Stomach (tissue), 9 donors: ENCODE results near the gene GALNT2. TPM values are rescaled to one million over a fixed set of nuclear protein-coding genes. Genes with fewer than 3 reads are reported as not detected.

Experiments used
- DNase-seq, 2 donors: peaks; one replicate each; pipeline versions ENCODE4 v3.0.0 to v3.0.0-alpha.2; 2013 to 2019
- H3K27ac ChIP-seq, 5 donors: fragments of 200-600 bp in 4 of 5; sonication (generic) in 4 of 5; one replicate each; pipeline ENCODE4 v1.5.1; 2013 to 2019; ENCODE audit warnings: mild to moderate bottlenecking in 1 of 5, moderate library complexity in 1 of 5
- H3K27me3 ChIP-seq, 3 donors: fragments of 200-600 bp; sonication (generic); one replicate each; pipeline ENCODE4 v1.5.1; 2017 to 2019; ENCODE audit warnings: mixed run types in 1 of 3
- H3K36me3 ChIP-seq, 4 donors: fragments of 200-600 bp; sonication (generic); 1 replicate in 3 of 4; 2 replicates in 1 of 4; pipeline ENCODE4 v1.5.1; 2016 to 2019
- H3K4me1 ChIP-seq, 4 donors: fragments of 200-600 bp; sonication (generic); one replicate each; pipeline ENCODE4 v1.5.1; 2016 to 2019
- H3K4me3 ChIP-seq, 4 donors: fragments of 200-600 bp; sonication (generic) in 3 of 4; one replicate each; pipeline ENCODE4 v1.5.1; 2016 to 2019; ENCODE audit warnings: mild to moderate bottlenecking in 1 of 4
- H3K9me3 ChIP-seq, 4 donors: fragments of 200-600 bp; sonication (generic); one replicate each; pipeline ENCODE4 v1.5.1; 2016 to 2019
- CTCF ChIP-seq, 7 experiments: fragments of 450-650 bp in 4 of 7; fragments of 200-600 bp in 3 of 7; sonication (generic) in 3 of 7; IDR thresholded peaks; one replicate each; pipeline ENCODE4 v1.5.1; 2016 to 2019; ENCODE audit warnings: antibody characterized with exemption in 7 of 7, control low read depth in 2 of 7, mild to moderate bottlenecking in 1 of 7
- EP300 ChIP-seq: sonication (generic); formaldehyde crosslinking; IDR thresholded peaks from one replicate; pipeline ENCODE4 v1.6.1; 2017; ENCODE audit warnings: antibody characterized with exemption
- POLR2A ChIP-seq, 4 donors: fragments of 450-650 bp; IDR thresholded peaks; one replicate each; pipeline ENCODE4 v1.6.1; 2016; ENCODE audit warnings: antibody characterized with exemption in 4 of 4, control low read depth in 2 of 4, mild to moderate bottlenecking in 1 of 4, moderate library complexity in 1 of 4
- POLR2AphosphoS5 ChIP-seq, 3 donors: sonication (generic); formaldehyde crosslinking; IDR thresholded peaks; one replicate each; pipeline ENCODE4 v1.6.1; 2016; ENCODE audit warnings: antibody characterized with exemption in 3 of 3
- WGBS, 5 donors: extraction: QIAGEN DNeasy Blood & Tissue Kit in 3 of 5; methylation state at CpG; one replicate each; pipeline versions ENCODE4 v1.1.5 to v1.1.7; 2013 to 2018; 5-methylcytosine and 5-hydroxymethylcytosine counted together
- intact Hi-C: fragments of 100-400 bp; cut with DNase I; formaldehyde crosslinking; loops from one replicate; pipeline ENCODE4 v1.15.1; 2023; ENCODE audit warnings: low total_unique reads
- polyA plus RNA-seq, 3 donors: library from polyadenylated mRNA; stranded (reverse); fragments of 200-250 nt; gene quantifications; one replicate each; pipeline ENCODE4 v1.2.3, GENCODE V29; 2013
- total RNA-seq, 5 donors: library from RNA; depleted of rRNA; stranded (reverse); fragments of >200 nt; gene quantifications; one replicate each; pipeline versions ENCODE4 v1.1.0 to v1.2.3, GENCODE V29; 2014 to 2016
- donor health status: healthy with polysubstance abuse.
- donor health status: Bipolar disorder and iron deficiency.
- donor health status: healthy.

Gene GALNT2
- total and polyA plus RNA-seq, 8 donors, result 5.5 to 101 (median 43.1) TPM

GRCh38 chr1:230280054-230280795, 213.2 kb downstream of the GALNT2 start:
- H3K4me1 ChIP-seq, result peaks cover 0 to 22% (median 7%) of the 10 kb centered on the region in 4 donors
- no peaks in the 10 kb centered on the region for H3K9me3 ChIP-seq
- peaks cover 29 to 88% (median 65%) of the 10 kb centered on the region in 4 donors for H3K36me3 ChIP-seq
- no peak overlapping the region for H3K4me3 ChIP-seq
- no peak for TF ChIP-seq POLR2A (IDR thresholded peaks at IDR 0.05)
- TF ChIP-seq POLR2AphosphoS5 (IDR thresholded peaks at IDR 0.05), result no peak
- no peak for TF ChIP-seq CTCF (IDR thresholded peaks at IDR 0.05)
- 90 to 95% (median 91%) methylated on average over 23 to 24 of the region's 24 CpGs for WGBS, 5 donors
- no peak for DNase-seq
- no peak overlapping the region for H3K27ac ChIP-seq
- H3K27me3 ChIP-seq, result no peaks in the 10 kb centered on the region
- intact Hi-C loops, result no loop called here

- H3K36me3 ChIP-seq, result peaks cover 28 to 81% (median 58%) of the 10 kb centered on the region in 4 donors
- 79 to 90% (median 88%) methylated on average over 13 to 23 of the region's 23 CpGs for WGBS, 5 donors
These were observed 213.9 kb downstream of the GALNT2 start for GRCh38 chr1:230280906-230281413.

GRCh38 chr1:230281556-230281955, 214.5 kb downstream of the GALNT2 start:
- peaks cover 0 to 22% (median 7%) of the 10 kb centered on the region in 4 donors for H3K4me1 ChIP-seq
- no peak overlapping the region for H3K27ac ChIP-seq
- no peak for DNase-seq
- H3K9me3 ChIP-seq, result no peaks in the 10 kb centered on the region
- H3K27me3 ChIP-seq, result no peaks in the 10 kb centered on the region
- TF ChIP-seq EP300, result no peak
- no peak for TF ChIP-seq POLR2AphosphoS5 (IDR thresholded peaks at IDR 0.05)
- TF ChIP-seq POLR2A (IDR thresholded peaks at IDR 0.05), result no peak
- TF ChIP-seq CTCF (IDR thresholded peaks at IDR 0.05), result no peak
- whole genome bisulfite sequencing, 5 donors, result 60 to 85% (median 76%) methylated on average over 17 of the region's 17 CpGs
- H3K36me3 ChIP-seq, result peaks cover 22 to 75% (median 52%) of the 10 kb centered on the region in 4 donors
- intact Hi-C loops, result no loop called here
- no peak overlapping the region for H3K4me3 ChIP-seq

More at GRCh38 chr1:230280906-230281413, 213.9 kb downstream of the GALNT2 start:
- TF ChIP-seq EP300 (no peak), CTCF (IDR thresholded peaks at IDR 0.05) (no peak), POLR2A (IDR thresholded peaks at IDR 0.05) (no peak), POLR2AphosphoS5 (IDR thresholded peaks at IDR 0.05) (no peak)
- no peaks in the 10 kb centered on the region for H3K9me3 ChIP-seq
- DNase-seq, result no peak
- peaks cover 0 to 22% (median 7%) of the 10 kb centered on the region in 4 donors for H3K4me1 ChIP-seq
- H3K4me3 ChIP-seq, result no peak overlapping the region
- no peak overlapping the region for H3K27ac ChIP-seq
- no peaks in the 10 kb centered on the region for H3K27me3 ChIP-seq
- intact Hi-C loops, result no loop called here

GRCh38 chr1:230282157-230282556, 215.1 kb downstream of the GALNT2 start:
- peaks cover 20 to 69% (median 46%) of the 10 kb centered on the region in 4 donors for H3K36me3 ChIP-seq
- DNase-seq, result peak; percentile 40 to 71
- intact Hi-C loops, result no loop called here
- 20 to 56% (median 24%) methylated on average over 3 of the region's 3 CpGs for WGBS, 5 donors
- H3K4me3 ChIP-seq, result no peak overlapping the region
- no peaks in the 10 kb centered on the region for H3K27me3 ChIP-seq
- H3K9me3 ChIP-seq, result no peaks in the 10 kb centered on the region
- no peak for TF ChIP-seq POLR2AphosphoS5 (IDR thresholded peaks at IDR 0.05)
- TF ChIP-seq CTCF (IDR thresholded peaks at IDR 0.05), result no peak
- TF ChIP-seq EP300, result no peak
- no peak for TF ChIP-seq POLR2A (IDR thresholded peaks at IDR 0.05)
- peaks cover 0 to 22% (median 5%) of the 10 kb centered on the region in 4 donors for H3K4me1 ChIP-seq
- no peak overlapping the region for H3K27ac ChIP-seq
